Activated CD4-positive, alpha-beta T cell treated with anti-CD3 and anti-CD28 coated beads for 36 hours (primary cell): ENCODE results near the gene ATAD5. TPM values are rescaled to one million over a fixed set of nuclear protein-coding genes. Genes with fewer than 3 reads are reported as not detected.

Experiments
- ATAC-seq: fragments of 200-7000 bp; cut with Tn5 transposase; one replicate; pipeline ENCODE4 v1.10.0; 2021; ENCODE audit warnings: mild to moderate bottlenecking, moderate library complexity
- CTCF ChIA-PET: fragments of 350-600 bp; sonication (Branson Sonifier 250); formaldehyde crosslinking; loops from one replicate; lab custom pipeline; 2021; ENCODE audit warnings: antibody characterized with exemption; lab: Charles Lee
- POLR2A ChIA-PET: fragments of 350-600 bp; sonication (Branson Sonifier 250); formaldehyde crosslinking; loops from one replicate; lab custom pipeline; 2021; ENCODE audit warnings: antibody characterized with exemption, inconsistent platforms; lab: Charles Lee
- DNase-seq: peaks from one replicate; pipeline ENCODE4 v3.0.0-alpha.2; 2020
- H3K27ac Mint-ChIP-seq: one replicate; pipeline ENCODE4 v1.8.0; 2021; ENCODE audit warnings: mixed read lengths
- H3K27me3 Mint-ChIP-seq: one replicate; pipeline ENCODE4 v1.8.0; 2021; ENCODE audit warnings: mixed read lengths
- H3K36me3 Mint-ChIP-seq: one replicate; pipeline ENCODE4 v1.8.0; 2021; ENCODE audit warnings: low read depth, mixed read lengths
- H3K4me1 Mint-ChIP-seq: one replicate; pipeline ENCODE4 v1.8.0; 2021; ENCODE audit warnings: mixed read lengths
- H3K4me3 Mint-ChIP-seq: one replicate; pipeline ENCODE4 v1.8.0; 2021; ENCODE audit warnings: mild to moderate bottlenecking, moderate library complexity, mixed read lengths
- H3K9me3 Mint-ChIP-seq: one replicate; pipeline ENCODE4 v1.8.0; 2021; ENCODE audit warnings: low read depth, mixed read lengths
- intact Hi-C, 2 experiments: fragments of 100-400 bp; cut with DNase I in 1 of 2; cut with micrococcal nuclease in 1 of 2; formaldehyde crosslinking; loops; one replicate each; pipeline versions ENCODE4 v1.14.2 to v1.15.1; 2022 to 2024; cut with DNase I, micrococcal nuclease
- total RNA-seq, 2 experiments: library from RNA; stranded (reverse); gene quantifications; one replicate each; pipeline ENCODE4 v1.2.3, GENCODE V29; 2021

ATAD5 gene
- 10 to 100 TPM; 33.1 to 40.8 TPM for total RNA-seq

- Mint-ChIP-seq H3K27me3 (no peaks in the 10 kb centered on the region), H3K27ac (peak within 1 kb of the TSS; percentile 94), H3K4me3 (peak within 1 kb of the TSS; percentile 99), H3K36me3 (peaks cover 27% of the 10 kb centered on the region), H3K4me1 (peaks cover 31% of the 10 kb centered on the region), H3K9me3 (no peaks in the 10 kb centered on the region)
- DNase-seq (peak; percentile 94), ATAC-seq (peak; percentile 92)
- ChIA-PET CTCF (interaction anchor here (0.6 to 1.4 kb wide), 3 partner anchors 10 to 355 kb away, joined by 3 read pairs; no protein-coding TSS in a partner anchor), POLR2A (interaction anchor here (1.4 kb wide), 1 partner anchor 23 kb away, joined by 5 read pairs; no protein-coding TSS in a partner anchor)
- intact Hi-C loops = loop anchor here (1.0 to 5.0 kb wide), 5 partner anchors 8 to 540 kb away; partner anchors contain the start of genes BLMH (in 1 of the 2), CRLF3 (in 1 of the 2) and NF1 (in 1 of the 2)
Observed at GRCh38 chr17:30831663-30832437, at the start of gene ATAD5. Gene ATAD5, plus strand, starts transcription at chr17:30831966. Its CDS starts 382 bp downstream, at chr17:30832348.

- H3K27me3 Mint-ChIP-seq = no peaks in the 10 kb centered on the region
- ChIA-PET POLR2A (no interaction called here), CTCF (no interaction called here)
- no peak overlapping the region for H3K4me3 Mint-ChIP-seq
- peaks cover 20% of the 10 kb centered on the region for H3K4me1 Mint-ChIP-seq
- intact Hi-C loops = no loop called here
- H3K27ac Mint-ChIP-seq = peak overlapping the region; percentile 63
- H3K36me3 Mint-ChIP-seq = peaks cover 35% of the 10 kb centered on the region
- ATAC-seq (peak; percentile 17), DNase-seq (no peak)
- H3K9me3 Mint-ChIP-seq = no peaks in the 10 kb centered on the region
Observed at GRCh38 chr17:30782206-30782605, 49.6 kb upstream of the ATAD5 start.

GRCh38 chr17:30788918-30789317, 42.8 kb upstream of the ATAD5 start:
- Mint-ChIP-seq H3K27ac (peak overlapping the region; percentile 69), H3K9me3 (no peaks in the 10 kb centered on the region), H3K36me3 (peaks cover 54% of the 10 kb centered on the region), H3K4me1 (peaks cover 18% of the 10 kb centered on the region), H3K4me3 (no peak overlapping the region), H3K27me3 (no peaks in the 10 kb centered on the region)
- ChIA-PET CTCF (interaction anchor here (1.7 kb wide), 1 partner anchor 22 kb away, joined by 4 read pairs; no protein-coding TSS in a partner anchor), POLR2A (no interaction called here)
- intact Hi-C loops = loop anchor here in 1 of 2 experiments (5.0 kb wide), 1 partner anchor 33 kb away; the partner anchor contains the start of gene CRLF3
- DNase-seq = no peak
- no peak for ATAC-seq

GRCh38 chr17:30790279-30790678, 41.5 kb upstream of the ATAD5 start:
- H3K27me3 Mint-ChIP-seq = no peaks in the 10 kb centered on the region
- H3K4me3 Mint-ChIP-seq = no peak overlapping the region
- CTCF ChIA-PET = interaction anchor here (0.6 to 1.7 kb wide), 6 partner anchors 10 to 1936 kb away, joined by 3 to 7 read pairs (median 4); partner anchors contain the start of gene CRLF3
- H3K36me3 Mint-ChIP-seq = peaks cover 53% of the 10 kb centered on the region
- peak; percentile 67 for ATAC-seq
- H3K4me1 Mint-ChIP-seq = peaks cover 16% of the 10 kb centered on the region
- POLR2A ChIA-PET = no interaction called here
- DNase-seq = no peak
- H3K9me3 Mint-ChIP-seq = no peaks in the 10 kb centered on the region
- peak overlapping the region; percentile 86 for H3K27ac Mint-ChIP-seq
- intact Hi-C loops = no loop called here

GRCh38 chr17:30793282-30793977, 38.3 kb upstream of the ATAD5 start:
- H3K36me3 Mint-ChIP-seq = peaks cover 56% of the 10 kb centered on the region
- ChIA-PET CTCF (interaction anchor here (0.6 to 1.7 kb wide), 2 partner anchors 32 to 40 kb away, joined by 3 to 4 read pairs; no protein-coding TSS in a partner anchor), POLR2A (interaction anchor here (1.0 kb wide), 1 partner anchor 31 kb away, joined by 3 read pairs; the partner anchor contains the start of gene CRLF3)
- peaks cover 34% of the 10 kb centered on the region for H3K4me1 Mint-ChIP-seq
- H3K27ac Mint-ChIP-seq = peak overlapping the region; percentile 8
- no peaks in the 10 kb centered on the region for H3K9me3 Mint-ChIP-seq
- no peaks in the 10 kb centered on the region for H3K27me3 Mint-ChIP-seq
- DNase-seq (no peak), ATAC-seq (no peak)
- intact Hi-C loops = no loop called here
- no peak overlapping the region for H3K4me3 Mint-ChIP-seq

- no peaks in the 10 kb centered on the region for H3K27me3 Mint-ChIP-seq
- H3K4me1 Mint-ChIP-seq = peaks cover 31% of the 10 kb centered on the region
- H3K36me3 Mint-ChIP-seq = peaks cover 51% of the 10 kb centered on the region
- DNase-seq = no peak
- no peaks in the 10 kb centered on the region for H3K9me3 Mint-ChIP-seq
- intact Hi-C loops = no loop called here
- CTCF ChIA-PET = no interaction called here
- ATAC-seq = no peak
- no peak overlapping the region for H3K4me3 Mint-ChIP-seq
- POLR2A ChIA-PET = no interaction called here
- peak overlapping the region; percentile 8 for H3K27ac Mint-ChIP-seq
Observed at GRCh38 chr17:30794372-30794771, 37.4 kb upstream of the ATAD5 start.

GRCh38 chr17:30796016-30796415, 35.8 kb upstream of the ATAD5 start:
- Mint-ChIP-seq H3K27ac (peak overlapping the region; percentile 86), H3K9me3 (no peaks in the 10 kb centered on the region), H3K4me1 (peaks cover 28% of the 10 kb centered on the region), H3K36me3 (peaks cover 51% of the 10 kb centered on the region), H3K27me3 (no peaks in the 10 kb centered on the region), H3K4me3 (no peak overlapping the region)
- ATAC-seq (peak; percentile 99), DNase-seq (no peak)
- ChIA-PET POLR2A (interaction anchor here (0.6 to 1.5 kb wide), 5 partner anchors 12 to 40 kb away, joined by 3 to 15 read pairs (median 3); partner anchors contain the start of gene CRLF3), CTCF (interaction anchor here (0.7 to 1.2 kb wide), 4 partner anchors 15 to 390 kb away, joined by 3 to 4 read pairs (median 3); no protein-coding TSS in a partner anchor)
- intact Hi-C loops = loop anchor here (1.0 kb wide), 4 partner anchors 10 to 37 kb away; partner anchors contain the start of gene CRLF3 (in 1 of the 2)

GRCh38 chr17:30801671-30802070, 30.1 kb upstream of the ATAD5 start:
- no peak overlapping the region for H3K4me3 Mint-ChIP-seq
- intact Hi-C loops = no loop called here
- H3K27me3 Mint-ChIP-seq = no peaks in the 10 kb centered on the region
- H3K9me3 Mint-ChIP-seq = peaks cover 2% of the 10 kb centered on the region
- peaks cover 28% of the 10 kb centered on the region for H3K4me1 Mint-ChIP-seq
- CTCF ChIA-PET = no interaction called here
- ATAC-seq = no peak
- no peak for DNase-seq
- POLR2A ChIA-PET = no interaction called here
- H3K36me3 Mint-ChIP-seq = peaks cover 45% of the 10 kb centered on the region
- peak overlapping the region; percentile 75 for H3K27ac Mint-ChIP-seq

- Mint-ChIP-seq H3K36me3 (peaks cover 41% of the 10 kb centered on the region), H3K9me3 (peaks cover 2% of the 10 kb centered on the region), H3K4me3 (no peak overlapping the region), H3K27ac (peak overlapping the region; percentile 82), H3K27me3 (no peaks in the 10 kb centered on the region), H3K4me1 (peaks cover 52% of the 10 kb centered on the region)
- ChIA-PET POLR2A (no interaction called here), CTCF (interaction anchor here (10.3 kb wide), 1 partner anchor 18 kb away, joined by 111 read pairs; the partner anchor contains the start of gene CRLF3)
- ATAC-seq = no peak
- DNase-seq = no peak
- intact Hi-C loops = loop anchor here in 1 of 2 experiments (1.0 kb wide), 1 partner anchor 10 kb away; no protein-coding TSS in a partner anchor
Observed at GRCh38 chr17:30805944-30806456, 25.8 kb upstream of the ATAD5 start.

GRCh38 chr17:30807896-30808295, 23.9 kb upstream of the ATAD5 start:
- H3K27me3 Mint-ChIP-seq = no peaks in the 10 kb centered on the region
- CTCF ChIA-PET = interaction anchor here (10.3 kb wide), 1 partner anchor 16 kb away, joined by 111 read pairs; the partner anchor contains the start of gene CRLF3
- intact Hi-C loops = no loop called here
- ATAC-seq = no peak
- peaks cover 64% of the 10 kb centered on the region for H3K4me1 Mint-ChIP-seq
- H3K4me3 Mint-ChIP-seq = peak overlapping the region; percentile 76
- POLR2A ChIA-PET = interaction anchor here (1.4 kb wide), 1 partner anchor 17 kb away, joined by 4 read pairs; the partner anchor contains the start of gene CRLF3
- no peak for DNase-seq
- H3K9me3 Mint-ChIP-seq = peaks cover 2% of the 10 kb centered on the region
- peaks cover 29% of the 10 kb centered on the region for H3K36me3 Mint-ChIP-seq
- peak overlapping the region; percentile 97 for H3K27ac Mint-ChIP-seq
